Ovary (tissue), 3 donors: ENCODE data around the gene FIG4.

Experiments
- CTCF ChIP-seq, 3 donors: fragments of 450-650 bp in 2 of 3; fragments of 200-600 bp in 1 of 3; IDR thresholded peaks; one replicate each; pipeline versions ENCODE4 v1.5.1 to v1.8.0; 2016 to 2022; ENCODE audit warnings: antibody characterized with exemption in 3 of 3, mild to moderate bottlenecking in 1 of 3
- EP300 ChIP-seq: sonication (generic); formaldehyde crosslinking; IDR thresholded peaks from one replicate; pipeline ENCODE4 v1.6.1; 2017; ENCODE audit warnings: antibody characterized with exemption
- POLR2A ChIP-seq: fragments of 450-650 bp; IDR thresholded peaks from one replicate; pipeline ENCODE4 v1.6.1; 2017; ENCODE audit warnings: antibody characterized with exemption, mild to moderate bottlenecking, moderate library complexity
- donor health status: DM: no; HTN: no; CAD: no.

GRCh38 chr6:109690373-109690736, 741 bp upstream of the FIG4 start:
- TF ChIP-seq CTCF (IDR thresholded peaks at IDR 0.05) (no peak), POLR2A (no peak), EP300 (no peak)
